ENCODE results near the gene PACSIN2. TPM values are rescaled to one million over a fixed set of nuclear protein-coding genes. Genes with fewer than 3 reads are reported as not detected.

The PACSIN2 gene
- total and polyA plus RNA-seq, 2 experiments from 2014 or later: 23.5 to 57.3 TPM

DNA sequence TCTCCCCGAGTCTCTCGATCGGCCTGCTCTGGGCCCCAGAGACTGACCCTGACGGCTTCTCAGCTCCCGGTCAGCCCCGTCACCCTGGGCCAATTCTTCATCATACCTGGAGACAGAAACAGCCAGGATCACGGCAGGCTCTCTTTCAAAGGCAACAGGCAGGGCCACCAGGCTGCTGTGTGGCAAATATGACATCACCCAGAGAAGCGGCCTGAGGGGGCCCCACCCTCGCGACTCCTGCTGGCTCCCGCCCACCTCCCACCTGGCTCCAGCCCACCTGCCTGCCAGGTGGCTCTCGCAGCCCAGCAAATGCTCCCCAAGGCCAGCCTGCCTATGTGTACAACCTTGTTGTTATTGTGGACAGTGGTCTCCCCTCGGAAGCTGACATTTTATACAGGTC is 24.9 kb upstream of the PACSIN2 start (continued):
- TF ChIP-seq, protein P1, sequence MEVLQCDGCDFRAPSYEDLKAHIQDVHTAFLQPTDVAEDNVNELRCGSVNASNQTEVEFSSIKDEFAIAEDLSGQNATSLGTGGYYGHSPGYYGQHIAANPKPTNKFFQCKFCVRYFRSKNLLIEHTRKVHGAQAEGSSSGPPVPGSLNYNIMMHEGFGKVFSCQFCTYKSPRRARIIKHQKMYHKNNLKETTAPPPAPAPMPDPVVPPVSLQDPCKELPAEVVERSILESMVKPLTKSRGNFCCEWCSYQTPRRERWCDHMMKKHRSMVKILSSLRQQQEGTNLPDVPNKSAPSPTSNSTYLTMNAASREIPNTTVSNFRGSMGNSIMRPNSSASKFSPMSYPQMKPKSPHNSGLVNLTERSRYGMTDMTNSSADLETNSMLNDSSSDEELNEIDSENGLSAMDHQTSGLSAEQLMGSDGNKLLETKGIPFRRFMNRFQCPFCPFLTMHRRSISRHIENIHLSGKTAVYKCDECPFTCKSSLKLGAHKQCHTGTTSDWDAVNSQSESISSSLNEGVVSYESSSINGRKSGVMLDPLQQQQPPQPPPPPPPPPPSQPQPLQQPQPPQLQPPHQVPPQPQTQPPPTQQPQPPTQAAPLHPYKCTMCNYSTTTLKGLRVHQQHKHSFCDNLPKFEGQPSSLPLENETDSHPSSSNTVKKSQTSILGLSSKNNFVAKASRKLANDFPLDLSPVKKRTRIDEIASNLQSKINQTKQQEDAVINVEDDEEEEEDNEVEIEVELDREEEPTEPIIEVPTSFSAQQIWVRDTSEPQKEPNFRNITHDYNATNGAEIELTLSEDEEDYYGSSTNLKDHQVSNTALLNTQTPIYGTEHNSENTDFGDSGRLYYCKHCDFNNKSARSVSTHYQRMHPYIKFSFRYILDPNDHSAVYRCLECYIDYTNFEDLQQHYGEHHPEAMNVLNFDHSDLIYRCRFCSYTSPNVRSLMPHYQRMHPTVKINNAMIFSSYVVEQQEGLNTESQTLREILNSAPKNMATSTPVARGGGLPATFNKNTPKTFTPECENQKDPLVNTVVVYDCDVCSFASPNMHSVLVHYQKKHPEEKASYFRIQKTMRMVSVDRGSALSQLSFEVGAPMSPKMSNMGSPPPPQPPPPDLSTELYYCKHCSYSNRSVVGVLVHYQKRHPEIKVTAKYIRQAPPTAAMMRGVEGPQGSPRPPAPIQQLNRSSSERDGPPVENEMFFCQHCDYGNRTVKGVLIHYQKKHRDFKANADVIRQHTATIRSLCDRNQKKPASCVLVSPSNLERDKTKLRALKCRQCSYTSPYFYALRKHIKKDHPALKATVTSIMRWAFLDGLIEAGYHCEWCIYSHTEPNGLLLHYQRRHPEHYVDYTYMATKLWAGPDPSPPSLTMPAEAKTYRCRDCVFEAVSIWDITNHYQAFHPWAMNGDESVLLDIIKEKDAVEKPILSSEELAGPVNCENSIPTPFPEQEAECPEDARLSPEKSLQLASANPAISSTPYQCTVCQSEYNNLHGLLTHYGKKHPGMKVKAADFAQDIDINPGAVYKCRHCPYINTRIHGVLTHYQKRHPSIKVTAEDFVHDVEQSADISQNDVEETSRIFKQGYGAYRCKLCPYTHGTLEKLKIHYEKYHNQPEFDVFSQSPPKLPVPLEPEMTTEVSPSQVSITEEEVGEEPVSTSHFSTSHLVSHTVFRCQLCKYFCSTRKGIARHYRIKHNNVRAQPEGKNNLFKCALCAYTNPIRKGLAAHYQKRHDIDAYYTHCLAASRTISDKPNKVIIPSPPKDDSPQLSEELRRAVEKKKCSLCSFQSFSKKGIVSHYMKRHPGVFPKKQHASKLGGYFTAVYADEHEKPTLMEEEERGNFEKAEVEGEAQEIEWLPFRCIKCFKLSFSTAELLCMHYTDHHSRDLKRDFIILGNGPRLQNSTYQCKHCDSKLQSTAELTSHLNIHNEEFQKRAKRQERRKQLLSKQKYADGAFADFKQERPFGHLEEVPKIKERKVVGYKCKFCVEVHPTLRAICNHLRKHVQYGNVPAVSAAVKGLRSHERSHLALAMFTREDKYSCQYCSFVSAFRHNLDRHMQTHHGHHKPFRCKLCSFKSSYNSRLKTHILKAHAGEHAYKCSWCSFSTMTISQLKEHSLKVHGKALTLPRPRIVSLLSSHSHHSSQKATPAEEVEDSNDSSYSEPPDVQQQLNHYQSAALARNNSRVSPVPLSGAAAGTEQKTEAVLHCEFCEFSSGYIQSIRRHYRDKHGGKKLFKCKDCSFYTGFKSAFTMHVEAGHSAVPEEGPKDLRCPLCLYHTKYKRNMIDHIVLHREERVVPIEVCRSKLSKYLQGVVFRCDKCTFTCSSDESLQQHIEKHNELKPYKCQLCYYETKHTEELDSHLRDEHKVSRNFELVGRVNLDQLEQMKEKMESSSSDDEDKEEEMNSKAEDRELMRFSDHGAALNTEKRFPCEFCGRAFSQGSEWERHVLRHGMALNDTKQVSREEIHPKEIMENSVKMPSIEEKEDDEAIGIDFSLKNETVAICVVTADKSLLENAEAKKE (CRISPR knock-in tag; IDR thresholded peaks at IDR 0.05): no peak
- TF ChIP-seq ZNF331 (CRISPR knock-in tag; IDR thresholded peaks at IDR 0.05; ENCODE audit: low read depth): no peak

DNA sequence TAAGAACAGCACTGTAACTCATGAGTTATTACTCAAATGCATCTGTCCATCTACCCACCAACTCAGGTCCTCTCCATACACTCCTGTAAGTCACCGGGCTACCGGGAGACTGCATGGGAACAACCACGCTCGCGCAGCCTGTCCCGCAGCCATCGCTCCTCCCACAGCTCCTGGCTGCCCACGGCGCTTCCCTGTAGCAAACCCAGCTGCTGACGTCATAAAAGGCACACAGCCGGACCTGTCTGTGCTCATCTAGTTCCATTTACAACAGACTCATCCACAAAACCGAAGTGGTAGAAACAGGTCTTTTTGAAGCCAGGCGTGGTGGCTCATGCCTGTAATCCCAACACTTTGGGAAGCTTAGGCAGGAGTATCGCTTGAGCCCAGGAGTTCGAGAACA is 23.4 kb upstream of the PACSIN2 start:
- H3K9me3 Mint-ChIP-seq: no peaks in the 10 kb centered on the region
- peaks cover 3% of the 10 kb centered on the region; the same call in 2 of the 3 replicates for H3K4me1 Mint-ChIP-seq
- Histone ChIP-seq H3F3A (replicated peaks; ENCODE audit: low read depth) (no peaks in the 10 kb centered on the region), H3K4me3 (no peak overlapping the region), H3K4me2 (no peak overlapping the region), H3K27ac (ENCODE audit: low read depth) (no peak overlapping the region), H3K9me2 (ENCODE audit: insufficient read depth) (no peaks in the 10 kb centered on the region), H3K79me2 (replicated peaks; ENCODE audit: insufficient read depth) (no peaks in the 10 kb centered on the region), H3K36me3 (ENCODE audit: insufficient read depth) (no peaks in the 10 kb centered on the region), H4K20me1 (replicated peaks; ENCODE audit: insufficient read depth) (no peaks in the 10 kb centered on the region), H3K4me1 (ENCODE audit: insufficient read depth) (no peaks in the 10 kb centered on the region), H3K27me3 (ENCODE audit: insufficient read depth) (no peaks in the 10 kb centered on the region), H2AFZ (no peak overlapping the region)
- ATAC-seq (no peak), DNase-seq (ENCODE audit: low spot score) (no peak)
- no peak overlapping the region for H3K27ac Mint-ChIP-seq
- no peak overlapping the region for H3K4me3 Mint-ChIP-seq
- H3K36me3 Mint-ChIP-seq (ENCODE audit: low read depth): no peaks in the 10 kb centered on the region
- TF ChIP-seq, protein P1 (CRISPR knock-in tag; IDR thresholded peaks at IDR 0.05): no peak
- TF ChIP-seq CREB1 (CRISPR knock-in tag; IDR thresholded peaks at IDR 0.05; ENCODE audit: low read depth): no peak
- TF ChIP-seq, protein P2, sequence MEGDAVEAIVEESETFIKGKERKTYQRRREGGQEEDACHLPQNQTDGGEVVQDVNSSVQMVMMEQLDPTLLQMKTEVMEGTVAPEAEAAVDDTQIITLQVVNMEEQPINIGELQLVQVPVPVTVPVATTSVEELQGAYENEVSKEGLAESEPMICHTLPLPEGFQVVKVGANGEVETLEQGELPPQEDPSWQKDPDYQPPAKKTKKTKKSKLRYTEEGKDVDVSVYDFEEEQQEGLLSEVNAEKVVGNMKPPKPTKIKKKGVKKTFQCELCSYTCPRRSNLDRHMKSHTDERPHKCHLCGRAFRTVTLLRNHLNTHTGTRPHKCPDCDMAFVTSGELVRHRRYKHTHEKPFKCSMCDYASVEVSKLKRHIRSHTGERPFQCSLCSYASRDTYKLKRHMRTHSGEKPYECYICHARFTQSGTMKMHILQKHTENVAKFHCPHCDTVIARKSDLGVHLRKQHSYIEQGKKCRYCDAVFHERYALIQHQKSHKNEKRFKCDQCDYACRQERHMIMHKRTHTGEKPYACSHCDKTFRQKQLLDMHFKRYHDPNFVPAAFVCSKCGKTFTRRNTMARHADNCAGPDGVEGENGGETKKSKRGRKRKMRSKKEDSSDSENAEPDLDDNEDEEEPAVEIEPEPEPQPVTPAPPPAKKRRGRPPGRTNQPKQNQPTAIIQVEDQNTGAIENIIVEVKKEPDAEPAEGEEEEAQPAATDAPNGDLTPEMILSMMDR (conservative IDR thresholded peaks at IDR 0.05; ENCODE audit: low read depth in 2 of 2): no peak
- no peak for TF ChIP-seq STAT1 (IDR thresholded peaks at IDR 0.05; ENCODE audit: unreplicated experiment)
- no peak for TF ChIP-seq POLR2AphosphoS5 (IDR thresholded peaks at IDR 0.05; ENCODE audit: low read depth)
- TF ChIP-seq ZNF331 (CRISPR knock-in tag; IDR thresholded peaks at IDR 0.05; ENCODE audit: low read depth): no peak
- no peak for TF ChIP-seq EZH2 (IDR thresholded peaks at IDR 0.05; ENCODE audit: low read depth, unreplicated experiment)
- H3K27me3 Mint-ChIP-seq (ENCODE audit: insufficient read depth, low read depth, poor library complexity): peaks cover 7% of the 10 kb centered on the region

Data from GM23338 (cell line).